GM18498 (cell line): ENCODE results near the gene AIG1.
"Not testable (repeated sequence)": the region's sequence is repeated elsewhere in the genome, so short reads cannot be mapped to it uniquely, and the experiment has no call there.

Experiments
- ATAC-seq: cut with Tn5 transposase; IDR thresholded peaks from one replicate; pipeline ENCODE4 v1.9.1; 2021; ENCODE audit warnings: mild to moderate bottlenecking, moderate library complexity; ENCODE audit not compliant: unreplicated experiment

AIG1 gene

DNA sequence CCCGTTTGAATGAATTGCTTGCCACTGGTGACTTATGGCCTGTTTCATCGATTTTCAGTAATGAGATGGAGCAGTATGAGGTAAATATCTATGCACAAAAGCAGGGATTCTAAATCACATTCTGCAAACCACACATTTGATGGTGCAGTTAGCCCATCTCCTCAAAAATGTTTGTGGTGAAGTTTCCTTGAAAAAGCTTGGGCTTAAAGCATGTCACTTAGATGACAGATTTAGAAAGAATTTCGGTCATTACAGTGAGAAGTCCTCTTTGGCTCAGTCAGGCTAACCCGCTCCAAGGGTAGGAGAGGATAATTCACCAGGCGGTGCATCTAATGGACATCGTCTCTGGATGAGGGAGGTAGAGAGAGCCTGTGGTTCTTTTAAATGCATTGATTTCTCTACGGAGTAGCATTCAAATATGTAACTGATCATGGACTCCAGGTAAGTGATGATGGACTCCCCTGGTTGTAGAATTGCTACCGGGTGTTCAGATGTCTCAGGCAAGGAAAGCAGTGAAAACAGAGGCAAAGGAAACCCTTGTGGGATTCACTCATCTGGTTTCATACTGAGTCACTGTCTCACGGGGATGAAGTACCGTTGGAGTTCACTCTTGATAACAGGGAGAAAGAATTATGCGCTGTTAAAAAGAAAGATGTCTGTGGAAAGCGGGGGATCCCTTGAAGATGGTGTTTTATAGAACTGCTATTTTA, 65.3 kb downstream of the AIG1 start:
- ATAC-seq, result no peak

DNA sequence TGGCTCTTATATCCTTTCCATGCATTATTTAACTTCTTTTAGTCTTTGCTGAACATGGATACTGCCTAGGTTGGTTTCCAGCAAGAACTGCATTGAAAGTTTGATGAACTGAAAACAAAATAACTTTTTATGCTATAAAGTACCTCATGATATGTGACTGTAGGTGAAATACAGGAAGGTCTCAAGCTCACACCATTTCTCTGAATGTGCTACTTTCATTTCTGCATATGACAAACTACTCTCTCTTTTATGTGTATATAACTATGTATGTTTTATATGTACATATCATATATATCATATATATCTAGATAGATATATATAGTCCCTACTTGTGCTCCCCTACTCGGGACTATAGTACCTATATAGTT, 65.9 kb downstream of the AIG1 start:
- ATAC-seq, result no peak

DNA sequence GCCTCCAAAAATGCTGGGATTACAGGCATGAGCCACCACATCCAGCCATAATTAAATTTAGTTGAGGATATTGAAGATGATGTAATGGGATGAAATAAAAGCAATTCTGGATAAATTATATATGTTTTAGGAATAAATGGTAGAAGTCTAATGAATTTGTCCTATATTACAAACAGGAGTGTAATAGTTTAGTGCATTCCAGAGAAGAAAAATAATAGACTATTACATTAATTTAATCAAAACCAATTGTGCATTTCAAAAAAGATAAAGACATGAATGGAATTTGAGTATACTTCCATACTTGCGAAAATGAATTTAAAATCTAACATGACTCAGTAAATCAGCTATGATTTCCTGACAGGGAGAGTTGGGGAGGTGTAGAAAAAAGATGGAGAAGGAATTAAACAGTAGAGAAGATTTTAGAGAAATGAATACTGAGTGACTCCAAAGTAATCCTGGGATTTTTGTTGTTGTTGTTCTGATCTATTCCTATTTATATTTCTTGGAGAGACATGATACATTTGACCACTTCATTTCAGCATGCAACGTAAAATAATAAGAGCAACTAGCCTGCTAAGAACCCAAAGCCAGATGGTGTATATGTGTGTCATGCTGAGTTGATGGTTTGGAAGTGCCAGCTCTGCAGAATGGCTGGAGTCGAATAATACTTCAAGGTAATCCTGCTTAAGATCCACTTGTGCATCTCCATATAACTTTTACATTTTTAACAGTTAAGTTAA, 67.4 kb downstream of the AIG1 start:
- ATAC-seq, result no peak

DNA sequence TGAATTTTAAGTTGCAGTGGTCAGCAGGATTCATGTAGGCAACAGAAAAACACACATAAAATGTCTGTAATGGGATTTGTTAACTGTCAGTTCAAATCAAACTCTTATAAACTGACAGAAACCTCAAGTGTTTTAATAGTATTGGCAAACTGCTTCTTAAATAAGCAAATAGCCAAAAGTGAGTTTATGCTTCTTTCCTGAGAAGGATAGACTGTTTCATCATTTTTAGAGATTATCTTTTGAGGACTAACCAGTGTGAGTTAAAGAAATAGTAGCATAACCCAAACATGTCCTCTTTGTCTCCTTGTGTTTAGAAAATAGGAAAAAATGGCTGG, 68.0 kb downstream of the AIG1 start:
- ATAC-seq, result no peak

DNA sequence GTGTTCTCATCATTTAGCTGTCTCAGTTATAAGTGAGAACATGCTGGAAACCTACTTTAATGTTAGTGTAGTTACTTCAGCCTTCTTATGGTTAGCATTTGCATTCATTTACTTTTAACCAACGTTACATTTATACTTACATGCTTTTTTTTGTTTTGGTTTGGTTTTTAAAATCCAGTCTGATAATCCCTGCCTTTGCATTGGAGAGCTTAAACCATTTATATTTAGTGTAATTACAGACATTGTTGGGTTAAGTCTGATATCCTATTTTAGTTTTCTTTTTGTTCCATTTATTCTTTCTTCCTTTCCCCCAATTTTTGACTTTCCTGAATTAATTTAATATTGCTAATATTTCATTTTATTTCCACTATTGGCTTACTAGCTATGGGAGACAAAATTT, 70.2 kb downstream of the AIG1 start:
- no peak for ATAC-seq

DNA sequence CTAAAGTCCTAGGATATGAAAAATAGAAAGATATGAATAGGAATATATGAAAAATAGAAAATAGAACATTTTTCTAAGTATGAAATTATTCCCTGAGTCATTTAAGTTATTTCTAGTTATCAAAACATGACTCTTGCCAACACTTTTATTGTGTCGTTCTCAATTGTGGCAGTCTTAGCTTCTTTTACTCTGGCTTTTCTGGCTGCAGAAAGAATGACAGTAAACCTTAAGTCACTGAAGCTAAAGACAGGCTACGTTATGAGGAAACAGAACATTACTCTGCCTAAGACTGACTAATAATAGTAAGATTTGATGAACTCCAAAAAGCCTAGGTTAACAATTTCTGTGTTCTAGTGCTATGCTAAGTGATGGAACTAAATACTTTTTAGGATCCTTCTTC, 74.6 kb downstream of the AIG1 start:
- no peak for ATAC-seq

DNA sequence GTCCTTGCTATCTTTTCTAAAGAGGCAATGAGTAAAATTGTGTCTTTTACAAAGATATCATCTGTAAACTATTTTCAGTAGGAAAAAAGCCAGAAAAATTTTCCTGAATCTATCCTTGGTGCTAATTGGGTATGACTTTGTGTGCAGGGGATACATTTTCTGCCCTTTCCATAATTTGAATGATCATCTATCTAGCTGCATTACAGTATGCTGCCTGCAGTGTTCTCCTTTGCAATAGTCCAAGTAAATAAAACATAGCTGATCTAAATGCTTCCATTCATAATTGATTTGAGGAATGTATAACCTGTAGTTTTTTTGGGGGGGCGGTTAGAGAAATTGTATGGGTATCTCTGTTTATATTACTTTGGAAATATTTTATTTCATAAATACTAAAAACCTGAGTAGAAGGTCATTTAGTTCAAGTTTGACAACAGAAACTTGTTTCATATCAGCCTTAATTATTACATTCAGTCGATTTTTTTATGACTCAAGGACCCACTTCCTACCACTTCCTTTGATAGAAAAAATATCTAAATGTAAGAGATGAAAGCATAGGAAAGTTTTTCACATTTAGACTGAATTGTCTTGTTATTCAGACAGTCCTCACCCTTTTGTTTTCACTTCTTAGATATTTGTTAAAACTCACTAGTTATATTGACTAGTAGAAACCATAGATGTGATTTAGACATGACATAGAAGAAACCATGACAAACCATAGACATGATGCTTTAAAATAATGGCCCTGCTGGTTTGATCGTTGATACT, 75.3 kb downstream of the AIG1 start:
- ATAC-seq, result no peak

DNA sequence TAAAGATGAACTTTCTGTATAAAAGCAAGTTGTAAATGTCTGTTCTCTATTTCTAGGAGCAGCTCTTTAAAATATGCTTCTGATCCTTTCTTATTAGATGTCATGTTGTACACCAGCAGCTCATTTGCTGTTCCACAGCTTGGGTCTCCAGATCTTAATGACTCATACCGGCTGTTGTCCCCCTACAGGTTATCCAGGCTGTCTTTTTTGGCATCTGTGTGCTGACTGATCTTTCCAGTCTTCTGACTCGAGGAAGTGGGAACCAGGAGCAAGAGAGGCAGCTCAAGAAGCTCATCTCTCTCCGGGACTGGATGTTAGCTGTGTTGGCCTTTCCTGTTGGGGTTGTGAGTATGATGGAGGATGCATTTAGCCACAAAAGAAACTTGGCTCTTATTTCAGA, 76.0 kb downstream of the AIG1 start:
- ATAC-seq, result no peak

DNA sequence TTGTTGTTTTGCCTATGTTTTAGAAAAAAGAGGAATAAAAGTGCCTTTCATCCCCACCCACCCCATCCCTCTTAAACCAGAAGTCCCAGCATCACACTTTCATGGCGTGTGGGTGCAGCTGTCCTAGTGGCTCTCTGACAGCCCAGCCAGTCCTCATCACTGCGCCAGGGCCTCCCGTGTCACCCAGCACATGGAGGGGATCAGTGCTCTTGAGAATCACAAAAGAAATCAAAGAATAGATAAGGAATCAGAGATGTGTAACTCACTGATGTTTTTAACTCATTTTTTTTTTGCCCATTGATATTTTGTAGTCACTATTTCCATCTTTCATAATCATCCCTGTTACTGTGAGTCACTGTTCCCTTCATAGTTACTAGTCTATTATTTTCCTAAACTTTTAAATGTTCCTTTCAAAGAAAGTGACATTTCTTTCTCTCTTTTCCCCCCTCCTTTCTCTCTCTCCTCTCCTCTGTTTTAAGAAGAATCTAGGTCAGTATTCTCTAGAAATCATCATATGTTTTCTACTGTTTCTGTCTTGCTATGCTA, 78.6 kb downstream of the AIG1 start:
- no peak for ATAC-seq

DNA sequence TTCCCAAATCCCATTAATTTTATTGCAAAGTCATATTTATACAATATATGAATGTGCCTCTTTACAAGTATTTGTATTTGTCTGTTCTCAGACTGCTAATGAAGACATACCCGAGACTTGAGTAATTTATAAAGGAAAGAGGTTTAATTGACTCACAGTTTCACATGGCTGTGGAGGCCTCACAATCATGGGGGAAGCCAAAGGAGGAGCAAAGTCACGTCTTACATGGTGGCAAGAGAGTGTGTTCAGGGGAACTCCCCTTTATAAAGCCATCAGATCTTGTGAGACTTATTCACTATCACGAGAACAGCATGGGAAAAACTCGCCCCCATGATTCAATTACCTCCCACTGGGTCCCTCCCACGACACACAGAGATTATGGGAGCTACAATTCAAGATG, 79.2 kb downstream of the AIG1 start:
- ATAC-seq, result not testable (repeated sequence)

DNA sequence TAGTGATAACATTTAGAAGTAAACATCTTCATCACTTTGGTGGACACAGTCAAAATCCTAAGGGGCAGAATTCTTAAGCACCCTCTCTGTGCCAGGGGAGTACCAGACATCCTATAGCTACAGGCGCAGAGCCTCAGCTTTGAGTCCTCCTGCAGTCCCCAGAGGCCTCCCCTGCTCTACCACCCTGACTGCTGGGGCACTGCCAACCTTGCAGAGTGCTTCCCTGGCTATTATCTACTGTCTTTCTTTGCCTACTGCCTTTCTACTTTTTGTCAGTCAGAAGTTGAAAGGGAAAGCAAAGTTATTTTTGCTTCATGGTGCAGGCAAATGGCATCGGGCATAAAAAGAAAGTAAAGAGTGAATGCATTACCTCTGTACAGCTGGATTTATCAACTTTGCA, 80.1 kb downstream of the AIG1 start:
- no peak for ATAC-seq

DNA sequence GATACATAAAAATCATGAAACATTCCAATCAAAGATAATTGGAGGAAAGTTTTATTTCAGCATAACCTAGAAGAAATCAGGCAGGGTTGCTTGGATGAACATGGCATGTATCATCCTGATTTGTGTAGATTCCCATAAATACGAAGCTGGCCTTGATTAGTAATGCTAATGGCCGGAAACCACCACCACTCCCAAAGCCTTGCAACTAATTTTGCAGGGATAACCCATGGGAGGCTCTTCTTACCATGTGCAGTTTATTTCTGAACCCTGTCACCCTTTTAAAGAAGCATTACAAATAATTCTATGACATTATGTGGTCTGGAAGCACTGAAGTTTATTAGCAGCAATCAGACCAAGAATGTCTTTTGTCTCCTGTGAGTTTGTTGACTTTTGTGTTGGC, 80.8 kb downstream of the AIG1 start:
- ATAC-seq, result no peak

DNA sequence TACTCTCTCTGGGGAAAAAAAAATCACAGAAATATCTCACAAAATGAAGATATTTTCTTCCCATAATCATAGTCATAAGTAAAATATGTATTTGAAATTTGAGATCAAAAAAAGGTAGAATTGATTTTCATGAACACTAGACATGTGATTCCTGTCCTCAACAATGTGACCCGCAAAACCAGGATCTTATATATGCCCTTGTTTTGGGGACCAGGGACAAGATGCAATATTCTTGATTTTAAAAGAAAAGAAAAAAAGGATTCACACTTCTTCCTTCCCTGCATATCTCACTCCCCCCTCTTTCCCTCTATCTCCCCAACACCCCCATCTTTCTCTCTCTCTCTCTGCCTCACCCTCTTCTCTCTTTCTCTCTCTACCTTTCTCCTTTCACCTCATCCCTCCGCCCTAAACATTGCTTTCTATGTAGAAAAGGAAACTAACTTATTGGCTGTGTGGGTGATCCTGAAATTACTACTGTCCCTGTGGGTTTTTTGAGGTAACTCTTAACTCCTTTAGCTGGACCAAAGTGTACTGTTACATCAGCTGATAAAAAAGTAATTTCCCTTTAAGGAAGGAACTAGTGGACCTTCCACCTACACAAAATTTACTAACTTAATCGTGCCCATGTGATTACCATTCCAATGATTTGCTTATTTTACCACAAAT, 85.6 kb downstream of the AIG1 start:
- ATAC-seq, result peak; percentile 69

DNA sequence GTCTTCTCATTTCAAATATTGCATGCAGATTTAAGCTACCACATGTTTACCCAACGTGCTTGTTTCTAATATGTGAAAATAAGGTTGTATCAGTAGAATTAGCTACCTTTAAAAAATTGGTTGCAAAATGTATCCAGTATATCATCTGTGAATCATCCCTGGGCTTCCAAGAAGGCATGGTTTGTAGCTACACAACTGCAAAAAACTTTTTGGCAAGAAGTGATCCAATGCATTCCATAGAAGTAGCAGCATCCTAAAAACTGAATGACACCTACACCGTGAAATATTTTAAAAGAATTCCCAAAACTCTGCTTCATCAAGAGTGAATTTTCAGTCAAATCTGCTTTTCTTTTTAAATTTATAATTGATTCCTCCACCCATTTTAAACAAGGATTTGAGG, 89.1 kb downstream of the AIG1 start:
- ATAC-seq, result no peak

DNA sequence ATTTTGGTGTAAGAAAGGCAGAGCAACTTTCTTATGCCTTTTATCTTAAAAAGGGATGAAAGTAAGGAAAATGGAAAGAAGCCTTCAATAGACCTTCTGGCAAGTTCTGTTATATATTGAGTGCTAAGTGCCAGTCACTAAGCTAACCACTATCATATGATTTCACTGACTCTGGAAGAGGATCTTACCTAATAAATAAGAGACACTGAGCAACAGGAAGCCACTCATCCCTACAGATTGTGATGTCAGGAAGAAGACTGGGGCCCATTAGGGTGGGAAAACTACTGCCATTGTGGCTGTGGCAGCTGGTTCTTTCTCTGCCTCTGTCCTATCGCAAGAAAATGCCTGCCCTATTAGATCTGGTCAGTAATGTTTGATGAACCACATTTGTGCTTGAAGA, 89.6 kb downstream of the AIG1 start:
- ATAC-seq, result no peak

DNA sequence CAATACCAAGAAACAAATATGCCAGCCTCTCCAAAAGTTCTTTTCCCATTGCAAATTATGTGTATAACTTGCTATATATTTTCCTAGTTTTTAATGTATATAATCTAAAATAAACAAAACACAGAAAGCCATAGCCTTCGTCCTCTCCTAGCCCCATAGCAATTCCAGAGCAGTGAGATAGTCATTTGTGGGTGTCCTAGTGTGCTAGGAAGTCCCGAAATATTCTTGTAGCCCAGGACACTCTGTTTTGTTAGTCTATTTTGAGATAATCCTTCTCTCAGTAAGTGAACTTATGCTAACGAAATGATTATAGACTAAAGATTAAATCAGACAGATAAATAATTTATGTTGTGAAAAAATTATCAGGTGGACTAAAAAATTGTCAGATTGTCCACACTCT, 90.7 kb downstream of the AIG1 start:
- no peak for ATAC-seq

DNA sequence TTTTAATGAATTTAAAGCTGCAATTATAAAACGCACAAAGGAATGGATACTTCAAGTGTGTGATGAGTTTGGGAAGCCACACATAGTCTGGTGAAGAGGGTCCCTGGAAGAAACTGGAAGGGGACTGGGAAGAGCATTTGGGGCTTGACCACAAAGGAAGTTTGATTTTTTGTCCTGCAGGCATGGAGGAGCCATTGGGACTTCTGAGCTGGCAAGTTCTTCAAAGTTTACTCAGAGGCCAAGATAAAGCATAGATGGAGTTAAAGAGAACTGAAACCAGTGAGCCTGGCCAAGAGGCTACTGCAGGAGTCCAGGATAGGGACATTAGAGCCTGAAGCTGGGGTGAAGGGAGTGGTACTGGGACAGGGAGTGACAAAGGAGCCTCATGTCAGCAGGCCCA, 95.0 kb downstream of the AIG1 start:
- ATAC-seq, result no peak

DNA sequence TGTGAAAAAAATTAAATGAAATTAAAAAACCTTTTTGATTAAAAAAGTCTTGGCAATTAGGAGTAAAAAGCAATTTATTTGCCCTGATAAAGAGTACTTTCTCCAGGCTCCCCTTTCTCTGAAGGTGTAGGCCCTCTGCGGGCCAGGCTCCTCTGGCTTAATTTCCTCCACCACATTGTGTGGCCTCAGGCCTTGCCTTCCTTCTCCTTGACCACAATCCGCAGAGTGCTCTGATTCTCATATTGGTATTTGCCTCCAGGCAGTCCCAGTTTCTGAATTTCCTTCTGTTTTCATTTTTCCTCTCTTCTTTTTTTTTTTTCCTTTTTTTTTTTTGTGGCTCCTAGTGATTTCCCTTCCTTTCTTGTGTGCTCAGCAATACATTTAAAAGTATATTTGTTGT, 96.4 kb downstream of the AIG1 start:
- no peak for ATAC-seq

DNA sequence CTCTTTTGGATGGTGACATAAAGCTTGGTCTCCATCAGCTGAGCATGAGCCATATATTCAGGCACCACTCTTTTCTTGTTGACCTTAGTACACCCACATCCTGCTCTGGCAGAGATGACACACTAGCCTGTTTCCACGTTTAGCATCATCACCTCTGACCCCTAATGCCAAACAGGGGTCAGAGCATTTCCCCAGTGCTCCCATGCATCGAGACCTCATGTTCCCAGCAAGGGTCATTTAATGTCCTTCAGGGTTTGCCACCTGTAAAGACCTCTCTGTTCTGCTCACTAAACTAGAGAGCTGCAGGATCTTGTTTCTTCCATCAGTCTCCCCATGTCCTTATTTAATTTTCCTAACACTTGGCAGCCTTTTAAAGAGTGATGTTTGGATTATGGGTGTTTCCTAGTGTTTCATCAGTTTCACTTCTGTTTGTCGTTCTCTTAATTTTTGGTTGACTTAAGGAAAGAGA, 97.5 kb downstream of the AIG1 start:
- no peak for ATAC-seq

DNA sequence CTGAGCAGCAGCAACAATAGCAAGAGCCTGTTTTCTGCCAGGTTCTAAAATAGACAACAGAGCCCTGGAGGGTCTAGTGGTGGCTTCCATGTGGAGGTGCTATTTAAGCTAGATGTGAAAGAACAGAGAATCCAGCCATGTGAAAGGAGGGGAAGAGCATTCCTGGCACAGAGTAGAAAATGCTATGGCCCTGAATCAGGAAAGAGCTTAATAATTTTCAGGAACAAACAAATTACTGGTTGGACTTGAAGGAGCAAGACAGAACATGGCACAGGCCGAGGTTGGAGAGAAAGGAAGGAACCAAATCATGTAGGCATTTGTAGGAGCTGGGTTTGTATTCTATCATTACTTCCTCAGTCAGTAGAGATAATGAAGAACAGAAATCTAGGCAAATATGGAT, 98.3 kb downstream of the AIG1 start:
- no peak for ATAC-seq

DNA sequence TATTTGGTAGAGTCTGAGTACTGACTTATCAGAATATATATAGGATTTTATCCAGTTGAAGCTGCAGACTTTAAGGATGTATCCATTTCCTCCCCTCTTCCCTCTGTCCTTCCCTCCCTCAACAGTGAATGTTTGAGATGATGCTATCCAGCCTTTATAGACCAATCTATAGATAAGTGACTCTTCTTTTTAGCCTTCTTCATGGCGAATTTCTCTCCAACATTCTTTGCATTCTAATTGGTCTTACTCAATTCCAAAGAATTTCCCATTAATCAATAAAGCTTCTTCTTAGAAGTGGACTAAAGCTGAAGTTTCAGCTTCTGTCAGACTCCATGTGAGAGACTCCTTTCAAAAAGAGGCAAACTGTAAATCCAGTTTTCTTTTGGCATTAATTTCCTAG, 99.3 kb downstream of the AIG1 start:
- no peak for ATAC-seq
